IMR-90 (cell line): ENCODE results near the gene NQO2. TPM values are rescaled to one million over a fixed set of nuclear protein-coding genes. Genes with fewer than 3 reads are reported as not detected.

ENCODE experiments used
- ATAC-seq: fragments of 200-7000 bp; cut with Tn5 transposase; 2 replicates; pipeline ENCODE4 v1.9.1; 2020; ENCODE audit warnings: low read depth, mild to moderate bottlenecking, moderate library complexity
- BruUV-seq: library from RNA; stranded (reverse); fragments of 400-500 nt; replicated peaks from 2 replicates; lab custom pipeline; 2021; lab: Mats Ljungman, UMichigan
- CTCF ChIA-PET: fragments of 300-600 bp; formaldehyde crosslinking; extraction: SDS; loops from one replicate; lab custom pipeline; 2021; ENCODE audit warnings: antibody characterized with exemption; lab: Yijun Ruan, JAX
- POLR2A ChIA-PET: fragments of 300-600 bp; sonication (Branson Sonifier 250); formaldehyde crosslinking; loops from one replicate; lab custom pipeline; 2022; ENCODE audit warnings: antibody characterized with exemption; ENCODE audit not compliant: unreplicated experiment; lab: Charles Lee
- DNase-seq: peaks from one replicate; pipeline ENCODE4 v3.0.0; 2013
- H2AFZ ChIP-seq: replicated peaks from 2 replicates; pipeline ENCODE3; 2013; ENCODE audit warnings: low read length, mild to moderate bottlenecking; ENCODE audit not compliant: poor library complexity
- H2AK5ac ChIP-seq: 2 replicates; pipeline ENCODE4 v1.6.1; 2013; ENCODE audit warnings: low read depth, low read length, inconsistent platforms
- H2AK9ac ChIP-seq: replicated peaks from 2 replicates; pipeline ENCODE3; 2013; ENCODE audit warnings: mild to moderate bottlenecking, low read depth, low read length, moderate library complexity; ENCODE audit not compliant: poor library complexity
- H2BK120ac ChIP-seq: 2 replicates; pipeline ENCODE4 v1.6.1; 2013; ENCODE audit warnings: low read depth, low read length, inconsistent platforms
- H2BK15ac ChIP-seq: 3 replicates; pipeline ENCODE4 v1.6.1; 2013; ENCODE audit warnings: low read depth, low read length, inconsistent platforms
- H2BK20ac ChIP-seq: 2 replicates; pipeline ENCODE4 v1.6.1; 2013; ENCODE audit warnings: low read depth, mild to moderate bottlenecking, inconsistent platforms, low read length, moderate library complexity
- H2BK5ac ChIP-seq: 2 replicates; pipeline ENCODE4 v1.6.1; 2013; ENCODE audit warnings: mild to moderate bottlenecking, low read depth, low read length, inconsistent platforms; ENCODE audit not compliant: poor library complexity, severe bottlenecking
- H3K14ac ChIP-seq: replicated peaks from 2 replicates; pipeline ENCODE4 v1.6.1; 2013; ENCODE audit warnings: low read depth, low read length, inconsistent platforms
- H3K18ac ChIP-seq: 2 replicates; pipeline ENCODE4 v1.6.1; 2013; ENCODE audit warnings: low read depth, low read length, control low read depth
- H3K23ac ChIP-seq: 2 replicates; pipeline ENCODE4 v1.6.1; 2013; ENCODE audit warnings: low read depth, low read length, inconsistent platforms
- H3K27ac ChIP-seq: 2 replicates; pipeline ENCODE4 v1.5.1; 2013; ENCODE audit warnings: mild to moderate bottlenecking, control low read depth, low read length; ENCODE audit not compliant: insufficient read depth
- H3K27me3 ChIP-seq: 2 replicates; pipeline ENCODE4 v1.6.1; 2013; ENCODE audit warnings: low read length; ENCODE audit not compliant: control insufficient read depth, insufficient read depth
- H3K36me3 ChIP-seq: 2 replicates; pipeline ENCODE4 v1.6.1; 2013; ENCODE audit warnings: low read length, mixed read lengths; ENCODE audit not compliant: control insufficient read depth, insufficient read depth
- H3K4ac ChIP-seq: 2 replicates; pipeline ENCODE4 v1.6.1; 2013; ENCODE audit warnings: low read depth, low read length, inconsistent platforms
- H3K4me1 ChIP-seq: 2 replicates; pipeline ENCODE4 v1.6.1; 2013; ENCODE audit warnings: low read length, mixed read lengths; ENCODE audit not compliant: control insufficient read depth, insufficient read depth
- H3K4me2 ChIP-seq: 2 replicates; pipeline ENCODE4 v1.6.1; 2013; ENCODE audit warnings: low read depth, mild to moderate bottlenecking, control low read depth, low read length, moderate library complexity
- H3K4me3 ChIP-seq: 2 replicates; pipeline ENCODE4 v1.5.1; 2013; ENCODE audit warnings: low read depth, mild to moderate bottlenecking, control low read depth, low read length, moderate library complexity; ENCODE audit not compliant: insufficient read depth
- H3K56ac ChIP-seq: 2 replicates; pipeline ENCODE4 v1.6.1; 2013; ENCODE audit warnings: low read length, inconsistent platforms; ENCODE audit not compliant: insufficient read depth; ENCODE audit errors: extremely low read depth
- H3K79me1 ChIP-seq, 2 experiments: 2 replicates each; pipeline ENCODE4 v1.6.1; 2013; ENCODE audit warnings: low read length in 2 of 2, inconsistent platforms in 1 of 2, low read depth in 1 of 2
- H3K9ac ChIP-seq: 2 replicates; pipeline ENCODE4 v1.6.1; 2013; ENCODE audit warnings: low read depth, low read length, control low read depth
- H3K9me1 ChIP-seq: 2 replicates; pipeline ENCODE4 v1.6.1; 2013; ENCODE audit warnings: low read length, inconsistent platforms; ENCODE audit not compliant: insufficient read depth
- H3K9me3 ChIP-seq: 2 replicates; pipeline ENCODE4 v1.6.1; 2013; ENCODE audit warnings: low read length; ENCODE audit not compliant: control insufficient read depth, insufficient read depth
- H4K20me1 ChIP-seq: 2 replicates; pipeline ENCODE4 v1.6.1; 2013; ENCODE audit warnings: low read length, inconsistent platforms; ENCODE audit not compliant: insufficient read depth
- H4K5ac ChIP-seq: 2 replicates; pipeline ENCODE4 v1.6.1; 2013; ENCODE audit warnings: mild to moderate bottlenecking, low read depth, low read length, control low read depth
- H4K8ac ChIP-seq, 2 experiments: 2 replicates each; pipeline ENCODE4 v1.6.1; 2013; ENCODE audit warnings: low read depth in 2 of 2, low read length in 2 of 2, control low read depth in 1 of 2, inconsistent platforms in 1 of 2
- H4K91ac ChIP-seq: 2 replicates; pipeline ENCODE4 v1.6.1; 2013; ENCODE audit warnings: low read depth, low read length, inconsistent platforms; ENCODE audit not compliant: insufficient read depth
- FOS ChIP-seq: fragments of 150-350 bp; IDR thresholded peaks from 2 replicates; pipeline ENCODE4 v1.6.1; 2016; ENCODE audit warnings: low read depth, low read length
- RCOR1 ChIP-seq: IDR thresholded peaks from 2 replicates; pipeline ENCODE4 v1.6.1; 2012; ENCODE audit warnings: mild to moderate bottlenecking, low read length, improper control_type of control experiment; ENCODE audit not compliant: insufficient replicate concordance
- WGBS, 2 experiments: methylation state at CpG; one replicate each; pipeline versions ENCODE4 v1.1.5 to v1.1.7; 2013; ENCODE audit warnings: missing lambda C conversion rate in 2 of 2; ENCODE audit not compliant: insufficient read length in 1 of 2; ENCODE audit errors: extremely low coverage in 2 of 2; 5-methylcytosine and 5-hydroxymethylcytosine counted together
- dilution Hi-C: fragments of 300-500 bp; cut with HindIII; formaldehyde crosslinking; loops from one replicate; pipeline ENCODE4 v1.14.3; 2018; ENCODE audit warnings: low sequenced_read_pairs; ENCODE audit not compliant: unreplicated experiment
- in situ Hi-C: fragments of 300-500 bp; cut with MboI; formaldehyde crosslinking; loops from 3 replicates; pipeline ENCODE4 v1.14.3; 2019; ENCODE audit warnings: low sequenced_read_pairs, inconsistent platforms, mixed read lengths
- intact Hi-C: fragments of 100-400 bp; cut with micrococcal nuclease; formaldehyde crosslinking; loops from 2 replicates; pipeline ENCODE4 v1.10.0; 2022
- polyA plus RNA-seq, 3 experiments: library from polyadenylated mRNA; depleted of rRNA; stranded (reverse); fragments of >200 nt; gene quantifications; 2 replicates each; pipeline ENCODE4 v1.2.3, GENCODE V29; 2012; ENCODE audit warnings: low replicate concordance in 1 of 3
- total RNA-seq: library from RNA; depleted of rRNA; stranded (reverse); fragments of >200 nt; gene quantifications from 2 replicates; pipeline ENCODE4 v1.2.3, GENCODE V29; 2012

The NQO2 gene
- total and polyA plus RNA-seq, 2 of the 4 experiments (the other 2 are of a cell fraction), result 42.5 to 72.1 TPM

DNA sequence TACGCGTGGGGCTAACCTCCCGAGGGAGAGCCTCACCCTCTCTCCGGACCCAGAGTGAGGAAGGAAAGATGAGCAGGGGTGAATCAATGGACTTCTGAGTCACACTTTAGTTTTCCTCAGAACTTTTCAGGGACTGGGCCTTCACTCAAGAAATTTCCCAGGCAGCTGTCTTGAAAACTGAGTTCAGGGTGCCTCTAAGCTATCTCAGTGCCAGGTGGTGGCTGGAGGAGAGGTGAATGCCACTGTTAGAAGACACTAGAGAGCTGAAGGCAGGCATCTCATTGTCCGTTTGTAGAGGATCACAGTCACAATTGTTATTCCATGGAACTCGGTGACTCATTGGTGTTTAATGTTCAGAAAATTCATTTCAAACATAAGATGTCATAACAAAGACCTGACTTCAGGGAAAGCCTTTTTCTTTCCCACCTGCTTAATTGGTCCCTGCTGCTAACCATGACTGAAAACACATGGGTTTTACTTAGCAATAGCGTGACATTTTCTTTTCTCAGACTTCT lies 23.1 kb upstream of the NQO2 start:
- no CpG with 5 or more reads among the region's 7 CpGs for WGBS, 2 experiments
- Histone ChIP-seq H3K4me1 (peaks cover 15% of the 10 kb centered on the region), H3K27me3 (no peaks in the 10 kb centered on the region), H3K4ac (peak overlapping the region; percentile 87), H4K91ac (peak overlapping the region; percentile 74), H4K8ac (peak overlapping the region; percentile 17 to 71; a peak in 3 of 4 replicates), H3K36me3 (no peaks in the 10 kb centered on the region), H3K9me3 (no peaks in the 10 kb centered on the region), H4K20me1 (no peaks in the 10 kb centered on the region), H2AFZ (peak overlapping the region; percentile 90), H3K79me1 (peaks cover 0 to 19% of the 10 kb centered on the region in 2 experiments; a peak in 2 of 4 replicates), H3K14ac (peak overlapping the region; percentile 77), H3K4me2 (peak overlapping the region; percentile 18), H2BK20ac (peak overlapping the region; percentile 95), H3K9me1 (peaks cover 5% of the 10 kb centered on the region), H2BK120ac (peak overlapping the region; percentile 95), H3K9ac (peak overlapping the region; percentile 29; the same call in 1 of the 2 replicates), H2BK5ac (peak overlapping the region; percentile 83), H3K4me3 (no peak overlapping the region), H3K27ac (peak overlapping the region; percentile 92), H2BK15ac (peak overlapping the region; percentile 77), H3K23ac (peak overlapping the region; percentile 50), H2AK5ac (0 out of 2 replicates have a peak overlapping the region, but pooled peaks have one; percentile 70), H3K56ac (peak overlapping the region; percentile 84), H4K5ac (peak overlapping the region; percentile 4; the same call in 1 of the 2 replicates), H3K18ac (peak overlapping the region; percentile 6; the same call in 1 of the 2 replicates), H2AK9ac (peak overlapping the region; percentile 6)
- ChIA-PET CTCF (interaction anchor here (0.7 to 1.6 kb wide), 3 partner anchors 10 to 24 kb away, joined by 4 to 5 read pairs (median 4); no protein-coding TSS in a partner anchor), POLR2A (no interaction called here)
- DNase-seq (peak; percentile 87), ATAC-seq (peak; percentile 61)
- in situ Hi-C loops, result no loop called here
- TF ChIP-seq RCOR1 (no peak), FOS (peak; percentile 66)
- dilution Hi-C loops, result no loop called here
- intact Hi-C loops, result no loop called here
- BruUV-seq, result no TSS peak
